ENCODE data around the gene DMXL2.

GRCh38 chr15:51603002-51603401 lies 19.6 kb downstream of the DMXL2 start:
- TF ChIP-seq CTCF (IDR thresholded peaks at IDR 0.05; ENCODE audit: poor library complexity) (no peak), EZH2 (IDR thresholded peaks at IDR 0.05; ENCODE audit: borderline replicate concordance) (no peak)

Data from hepatocyte (in vitro differentiated cells).